HL-60 (cell line): ENCODE data around the gene PITX2.

ENCODE experiments used
- CTCF ChIP-seq: IDR thresholded peaks from one replicate; pipeline ENCODE4 v1.5.1; 2011; ENCODE audit warnings: low read length, control low read depth, inconsistent platforms; ENCODE audit not compliant: insufficient read depth
- GABPA ChIP-seq: IDR thresholded peaks from 2 replicates; pipeline ENCODE4 v1.6.1; 2012; ENCODE audit warnings: low read depth
- POLR2AphosphoS5 ChIP-seq: IDR thresholded peaks from 2 replicates; pipeline ENCODE4 v1.6.1; 2012; ENCODE audit warnings: low read depth
- REST ChIP-seq: IDR thresholded peaks from 2 replicates; pipeline ENCODE4 v1.6.1; 2012; ENCODE audit warnings: low read depth; ENCODE audit not compliant: insufficient replicate concordance

GRCh38 chr4:110620691-110621327 is 2.1 kb downstream of the PITX2 start:
- no peak for TF ChIP-seq REST
- no peak for TF ChIP-seq CTCF
- TF ChIP-seq POLR2AphosphoS5, result no peak
- no peak for TF ChIP-seq GABPA
